GM12892 (cell line): ENCODE data around the gene LSM7.
A peak's percentile ranks its signal among the peaks of the same experiment; 100 is the strongest.

ENCODE experiments used
- DNase-seq: peaks from one replicate; pipeline ENCODE4 v3.0.0; 2011; ENCODE audit not compliant: insufficient read length
- FAIRE-seq: peaks from 2 replicates; lab custom pipeline; 2011; peaks lifted over from hg19 to GRCh38; lab: Jason Lieb, UNC
- POLR2A ChIP-seq: IDR thresholded peaks from 2 replicates; pipeline ENCODE4 v1.6.1; 2011; ENCODE audit warnings: low read depth, low read length, control low read depth
- POLR2AphosphoS5 ChIP-seq: IDR thresholded peaks from 2 replicates; pipeline ENCODE4 v1.6.1; 2011; ENCODE audit warnings: low read depth, low read length, control low read depth
- TAF1 ChIP-seq: IDR thresholded peaks from 2 replicates; pipeline ENCODE4 v1.6.1; 2011; ENCODE audit warnings: low read depth, mild to moderate bottlenecking, control low read depth, low read length, borderline replicate concordance

LSM7 gene

DNA sequence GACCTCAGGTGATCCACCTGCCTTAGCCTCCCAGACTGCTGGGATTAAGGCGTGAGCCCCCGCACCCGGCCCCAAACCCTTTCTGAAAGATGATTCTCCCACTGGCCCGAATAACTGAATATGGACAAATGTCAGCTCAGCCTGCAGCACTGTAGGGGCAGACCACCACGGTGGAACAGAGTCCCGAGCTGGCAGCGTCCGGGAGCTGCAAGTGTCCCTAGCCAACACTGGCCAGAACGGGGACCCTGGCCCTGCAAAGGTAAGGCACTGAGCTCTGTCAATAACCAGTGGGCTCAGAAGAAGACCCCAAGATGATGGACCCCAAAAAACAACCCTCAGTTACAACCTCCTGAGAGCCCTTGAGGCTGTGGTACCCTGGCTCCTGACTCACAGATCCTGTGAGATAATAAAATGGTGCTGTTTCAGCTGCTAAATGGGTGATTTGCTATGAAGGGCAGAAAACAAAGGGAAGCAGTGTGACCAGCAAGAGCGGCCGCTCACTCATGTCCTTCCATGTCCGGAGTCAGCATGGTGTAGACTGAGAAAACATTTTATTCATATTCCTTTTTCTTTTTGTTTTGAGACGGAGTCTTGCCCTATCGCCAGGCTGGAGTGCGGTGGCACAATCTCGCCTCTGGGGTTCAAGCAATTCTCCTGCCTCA is 1.6 kb downstream of the LSM7 start:
- TF ChIP-seq TAF1 (no peak), POLR2AphosphoS5 (no peak), POLR2A (no peak)
- no peak for FAIRE-seq

GRCh38 chr19:2325281-2326046 is 2.9 kb downstream of the LSM7 start:
- FAIRE-seq (no peak), DNase-seq (no peak)
- no peak for TF ChIP-seq POLR2A

More for the DNA sequence above, 1.6 kb downstream of the LSM7 start:
- DNase-seq = no peak

GRCh38 chr19:2324220-2324948 is 4.0 kb downstream of the LSM7 start:
- FAIRE-seq = peak; percentile 80
- TF ChIP-seq POLR2A (peak; percentile 10; the same call in 1 of the 2 replicates), POLR2AphosphoS5 (no peak)
- DNase-seq = no peak

GRCh38 chr19:2323707-2324106 is 4.7 kb downstream of the LSM7 start:
- TF ChIP-seq POLR2A (no peak), POLR2AphosphoS5 (no peak), TAF1 (no peak)
- FAIRE-seq = no peak
- no peak for DNase-seq

DNA sequence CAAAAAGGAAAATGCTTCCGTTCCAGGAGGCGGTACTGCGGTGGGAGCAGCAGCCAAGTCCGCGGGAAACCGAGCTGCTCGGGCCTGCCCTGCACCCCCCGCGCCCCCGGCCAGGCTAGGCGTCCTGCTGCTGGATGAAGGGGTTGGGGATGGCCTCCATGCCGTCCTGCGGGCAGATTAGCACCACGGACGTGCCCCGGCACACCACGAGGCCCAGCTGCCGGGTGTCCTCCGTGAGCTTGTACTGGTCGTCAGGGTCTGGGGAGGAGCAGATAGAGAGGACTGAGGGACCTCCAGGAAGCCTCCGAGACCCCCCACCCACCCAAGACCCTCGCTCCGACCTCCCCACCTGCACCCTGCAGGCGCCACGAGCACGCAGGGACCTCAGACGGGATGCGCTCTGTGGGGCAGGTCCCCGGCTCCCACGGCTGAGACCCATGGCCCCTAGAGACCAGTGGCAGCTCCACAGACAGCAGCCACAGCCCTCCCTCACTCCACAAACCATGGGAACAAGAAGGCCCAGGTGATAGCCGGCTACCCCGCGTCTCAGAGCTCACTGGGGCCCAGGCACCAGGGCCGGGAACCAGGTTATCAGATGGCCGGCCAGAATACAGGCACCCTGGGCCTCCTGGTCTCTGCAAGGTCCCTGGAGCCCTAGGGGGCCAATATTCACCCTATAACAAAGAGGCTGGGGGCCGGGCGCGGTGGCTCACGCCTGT is 6.7 kb downstream of the LSM7 start:
- no peak for TF ChIP-seq TAF1
- no peak for TF ChIP-seq POLR2A
- DNase-seq (no peak), FAIRE-seq (no peak)

GRCh38 chr19:2320939-2321338 is 7.4 kb downstream of the LSM7 start:
- FAIRE-seq (no peak), DNase-seq (no peak)

DNA sequence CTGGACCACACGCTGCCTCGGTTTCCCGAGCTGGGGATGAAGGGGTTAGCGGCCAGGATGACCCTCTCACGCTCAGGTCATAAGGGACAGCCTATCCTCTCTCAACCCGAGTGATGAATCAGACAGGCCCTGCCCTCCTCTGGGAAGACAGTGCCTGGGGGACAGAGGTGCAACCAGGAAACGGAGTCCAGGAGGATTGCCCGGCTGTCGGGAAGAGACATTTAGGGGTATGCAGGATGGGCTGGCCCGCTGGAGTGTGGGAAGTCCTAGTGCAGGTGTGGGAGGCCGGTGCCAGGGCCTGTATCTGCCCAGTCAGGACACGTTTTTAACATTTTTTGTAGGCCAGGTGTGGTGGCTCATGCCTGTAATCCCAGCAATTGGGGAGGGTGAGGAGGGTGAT is 8.3 kb downstream of the LSM7 start:
- FAIRE-seq (no peak), DNase-seq (no peak)
- TF ChIP-seq TAF1 = no peak
- no peak for TF ChIP-seq POLR2AphosphoS5
- TF ChIP-seq POLR2A = no peak

More at GRCh38 chr19:2320939-2321338, 7.4 kb downstream of the LSM7 start:
- TF ChIP-seq TAF1 = no peak
- peak; percentile 34; the same call in 1 of the 2 replicates for TF ChIP-seq POLR2A
- TF ChIP-seq POLR2AphosphoS5 = peak; percentile 60

GRCh38 chr19:2319551-2319950 is 8.8 kb downstream of the LSM7 start:
- TF ChIP-seq TAF1 (no peak), POLR2A (no peak), POLR2AphosphoS5 (no peak)
- DNase-seq (no peak), FAIRE-seq (no peak)

GRCh38 chr19:2318923-2319322 is 9.5 kb downstream of the LSM7 start:
- FAIRE-seq (no peak), DNase-seq (no peak)
- TF ChIP-seq POLR2A (no peak), TAF1 (no peak), POLR2AphosphoS5 (no peak)

DNA sequence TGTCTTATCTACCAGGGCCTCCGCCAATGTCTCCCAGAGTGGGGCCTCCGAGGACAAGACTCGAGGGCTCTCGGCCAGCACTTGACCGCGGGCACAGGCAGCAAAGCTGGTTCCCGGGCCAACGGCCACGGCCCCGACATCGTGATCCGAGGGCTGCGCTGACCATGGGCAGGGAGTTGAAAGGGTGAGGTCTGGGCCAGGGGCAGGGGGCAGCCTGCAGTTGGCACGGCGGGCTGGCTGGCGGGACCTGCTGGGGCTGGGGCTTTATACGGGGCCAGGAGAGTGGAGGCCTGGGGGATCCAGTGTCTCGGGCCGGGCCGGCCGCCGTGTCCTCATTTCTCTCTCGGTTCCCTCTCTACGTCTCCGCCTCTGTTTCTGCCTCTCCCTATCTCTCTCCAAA is 10.6 kb downstream of the LSM7 start:
- FAIRE-seq (no peak), DNase-seq (no peak)
- no peak for TF ChIP-seq TAF1
- TF ChIP-seq POLR2A = no peak
- TF ChIP-seq POLR2AphosphoS5 = no peak

DNA sequence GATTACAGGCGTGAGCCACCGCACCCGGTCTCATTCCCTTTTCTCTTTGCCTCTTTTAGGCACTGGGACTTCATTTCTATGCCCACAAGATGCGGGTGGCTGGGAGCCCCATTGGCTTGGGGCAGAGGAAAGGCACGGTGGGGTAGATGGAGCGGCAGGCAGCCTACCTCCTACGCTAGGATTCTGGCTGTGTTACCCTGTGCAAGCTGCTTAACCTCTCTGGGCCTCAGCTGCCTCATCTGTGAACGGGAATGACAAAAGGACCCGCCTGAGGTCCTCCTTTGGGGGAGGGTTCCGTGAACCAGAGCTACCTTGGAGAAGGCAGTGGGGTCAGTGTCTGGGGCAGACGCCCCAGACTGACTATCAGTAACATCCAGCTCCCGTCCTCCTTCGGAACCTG is 11.1 kb downstream of the LSM7 start:
- FAIRE-seq = no peak
- no peak for TF ChIP-seq POLR2AphosphoS5
- TF ChIP-seq TAF1 = no peak
- no peak for TF ChIP-seq POLR2A
- no peak for DNase-seq
